ENCODE measurements around the gene AGMAT.

The AGMAT gene, protein sequence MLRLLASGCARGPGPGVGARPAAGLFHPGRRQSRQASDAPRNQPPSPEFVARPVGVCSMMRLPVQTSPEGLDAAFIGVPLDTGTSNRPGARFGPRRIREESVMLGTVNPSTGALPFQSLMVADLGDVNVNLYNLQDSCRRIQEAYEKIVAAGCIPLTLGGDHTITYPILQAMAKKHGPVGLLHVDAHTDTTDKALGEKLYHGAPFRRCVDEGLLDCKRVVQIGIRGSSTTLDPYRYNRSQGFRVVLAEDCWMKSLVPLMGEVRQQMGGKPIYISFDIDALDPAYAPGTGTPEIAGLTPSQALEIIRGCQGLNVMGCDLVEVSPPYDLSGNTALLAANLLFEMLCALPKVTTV
- 4.9 to 13.0 (median 7.4) reads per million in 3 donors for total RNA-seq

DNA sequence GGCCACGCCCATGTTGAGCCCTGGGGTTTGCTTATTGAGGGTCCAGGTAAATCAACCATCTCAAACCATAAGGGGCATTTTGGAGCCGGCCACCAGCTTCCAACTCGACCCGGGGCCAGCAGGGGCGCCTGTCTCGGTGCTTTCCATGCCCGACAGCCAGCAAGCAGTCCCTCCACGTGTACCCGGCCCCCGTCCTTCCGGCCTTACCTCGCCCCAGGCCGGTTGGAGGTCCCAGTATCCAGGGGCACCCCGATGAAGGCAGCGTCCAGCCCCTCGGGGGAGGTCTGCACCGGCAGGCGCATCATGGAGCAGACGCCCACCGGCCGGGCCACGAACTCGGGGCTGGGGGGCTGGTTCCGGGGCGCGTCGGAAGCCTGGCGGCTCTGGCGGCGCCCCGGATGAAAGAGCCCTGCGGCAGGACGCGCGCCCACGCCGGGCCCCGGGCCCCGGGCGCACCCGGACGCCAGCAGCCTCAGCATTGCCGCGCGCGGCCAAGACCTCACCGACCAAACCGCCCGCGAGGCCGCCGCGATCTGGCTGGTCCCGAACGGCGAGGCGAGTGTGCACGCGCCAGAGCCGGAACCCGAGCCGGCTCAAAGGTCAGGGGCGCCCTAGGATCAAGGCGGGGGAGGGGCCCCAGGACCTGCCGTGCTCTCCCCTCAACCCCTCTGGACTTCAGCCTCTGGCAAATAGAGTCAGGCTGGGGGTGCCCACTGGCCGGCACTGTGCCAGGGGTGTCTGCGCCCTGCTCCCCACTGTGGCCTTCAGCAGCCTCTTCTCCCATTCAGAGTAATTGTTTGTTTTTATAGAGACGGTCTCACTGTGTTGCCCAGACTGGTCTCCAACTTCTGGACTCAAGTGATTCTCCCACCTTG is at the start of gene AGMAT:
TSS of gene AGMAT (minus strand) at position 563 of the 875 bp plus-strand sequence. CDS start at position 479, 84 bp downstream.
- H3K27ac ChIP-seq (ENCODE audit: insufficient read depth, low read length, poor library complexity, severe bottlenecking): peak within 1 kb of the TSS; percentile 53
- peak within 1 kb of the TSS; percentile 71 for H3K4me3 ChIP-seq (ENCODE audit: insufficient read depth, low read depth, low read length, poor library complexity, severe bottlenecking)
- H3K4me1 ChIP-seq (ENCODE audit: control insufficient read depth, insufficient read depth, low read length, poor library complexity, severe bottlenecking): peaks cover 15% of the 10 kb centered on the region
- peak; percentile 7 to 16 (median 11) for DNase-seq
- H3K27me3 ChIP-seq (replicated peaks; ENCODE audit: control insufficient read depth, insufficient read depth, low read length, poor library complexity, severe bottlenecking): no peaks in the 10 kb centered on the region
- no peaks in the 10 kb centered on the region for H3K9me3 ChIP-seq (ENCODE audit: control insufficient read depth, low read length)
- H3K36me3 ChIP-seq (ENCODE audit: control insufficient read depth, insufficient read depth, low read length): peaks cover 3% of the 10 kb centered on the region

DNA sequence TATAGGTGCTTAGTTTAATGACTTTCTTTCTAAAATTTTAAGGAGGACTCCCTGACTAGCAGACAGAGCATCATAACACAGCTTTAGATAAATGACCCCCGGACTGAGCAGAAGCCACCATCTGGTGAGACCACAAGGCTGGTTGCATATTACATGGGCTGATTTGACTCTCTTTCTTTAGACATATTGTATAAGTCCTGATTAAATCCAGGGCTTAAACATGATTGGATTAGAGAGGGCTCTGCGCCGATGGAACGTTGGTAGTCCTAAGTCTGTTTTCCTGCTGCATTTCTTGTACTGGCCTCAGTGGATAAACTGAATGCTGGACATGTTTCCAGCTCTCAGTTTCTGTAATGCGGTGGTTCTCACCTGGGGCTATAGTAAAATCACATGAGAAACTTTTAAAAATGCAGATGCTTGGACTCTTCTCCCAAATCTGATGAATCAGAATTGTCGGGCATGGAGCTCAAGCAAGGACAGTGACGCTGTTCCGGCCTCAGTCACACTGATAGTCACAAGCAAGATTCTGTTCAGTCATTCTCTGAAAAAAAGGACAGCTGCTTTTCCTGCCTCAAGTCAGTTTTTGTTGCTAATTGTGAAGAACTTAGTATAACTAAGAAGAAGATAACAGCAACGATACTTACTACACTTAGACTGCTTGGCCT is 49.0 kb upstream of the AGMAT start:
- Histone ChIP-seq H3K9me3 (ENCODE audit: control insufficient read depth, low read length) (no peaks in the 10 kb centered on the region), H3K36me3 (ENCODE audit: control insufficient read depth, insufficient read depth, low read length) (peaks cover 61% of the 10 kb centered on the region)
- no peak for DNase-seq

DNA sequence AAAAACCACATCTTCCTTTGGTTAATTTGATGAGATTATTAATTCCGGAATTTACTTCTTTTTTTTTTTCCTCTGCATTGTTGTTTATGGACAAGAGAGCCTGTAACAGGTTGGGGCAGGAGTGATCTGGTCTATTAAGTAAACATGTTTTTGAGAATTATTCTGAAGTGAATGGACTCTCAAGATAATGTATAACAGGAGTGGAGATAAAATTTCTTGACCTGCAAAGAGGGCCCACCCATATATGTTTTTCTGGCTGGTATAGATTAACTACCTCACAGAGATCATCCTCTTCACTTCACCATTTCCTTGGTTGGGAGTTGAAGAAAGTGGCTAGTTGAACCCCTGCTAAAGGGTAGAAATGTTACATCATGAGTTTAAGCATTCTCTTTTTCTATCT is 43.2 kb upstream of the AGMAT start:
- H3K4me3 ChIP-seq (ENCODE audit: insufficient read depth, low read depth, low read length, poor library complexity, severe bottlenecking): no peak overlapping the region
- peaks cover 2% of the 10 kb centered on the region for H3K4me1 ChIP-seq (ENCODE audit: control insufficient read depth, insufficient read depth, low read length, poor library complexity, severe bottlenecking)
- peaks cover 35% of the 10 kb centered on the region for H3K36me3 ChIP-seq (ENCODE audit: control insufficient read depth, insufficient read depth, low read length)
- H3K27ac ChIP-seq (ENCODE audit: insufficient read depth, low read length, poor library complexity, severe bottlenecking): no peak overlapping the region
- no peaks in the 10 kb centered on the region for H3K9me3 ChIP-seq (ENCODE audit: control insufficient read depth, low read length)
- DNase-seq: no peak
- H3K27me3 ChIP-seq (replicated peaks; ENCODE audit: control insufficient read depth, insufficient read depth, low read length, poor library complexity, severe bottlenecking): no peaks in the 10 kb centered on the region

More for the DNA sequence above, 49.0 kb upstream of the AGMAT start:
- Histone ChIP-seq H3K4me1 (ENCODE audit: control insufficient read depth, insufficient read depth, low read length, poor library complexity, severe bottlenecking) (no peaks in the 10 kb centered on the region), H3K27ac (ENCODE audit: insufficient read depth, low read length, poor library complexity, severe bottlenecking) (no peak overlapping the region), H3K27me3 (replicated peaks; ENCODE audit: control insufficient read depth, insufficient read depth, low read length, poor library complexity, severe bottlenecking) (no peaks in the 10 kb centered on the region), H3K4me3 (ENCODE audit: insufficient read depth, low read depth, low read length, poor library complexity, severe bottlenecking) (no peak overlapping the region)

DNA sequence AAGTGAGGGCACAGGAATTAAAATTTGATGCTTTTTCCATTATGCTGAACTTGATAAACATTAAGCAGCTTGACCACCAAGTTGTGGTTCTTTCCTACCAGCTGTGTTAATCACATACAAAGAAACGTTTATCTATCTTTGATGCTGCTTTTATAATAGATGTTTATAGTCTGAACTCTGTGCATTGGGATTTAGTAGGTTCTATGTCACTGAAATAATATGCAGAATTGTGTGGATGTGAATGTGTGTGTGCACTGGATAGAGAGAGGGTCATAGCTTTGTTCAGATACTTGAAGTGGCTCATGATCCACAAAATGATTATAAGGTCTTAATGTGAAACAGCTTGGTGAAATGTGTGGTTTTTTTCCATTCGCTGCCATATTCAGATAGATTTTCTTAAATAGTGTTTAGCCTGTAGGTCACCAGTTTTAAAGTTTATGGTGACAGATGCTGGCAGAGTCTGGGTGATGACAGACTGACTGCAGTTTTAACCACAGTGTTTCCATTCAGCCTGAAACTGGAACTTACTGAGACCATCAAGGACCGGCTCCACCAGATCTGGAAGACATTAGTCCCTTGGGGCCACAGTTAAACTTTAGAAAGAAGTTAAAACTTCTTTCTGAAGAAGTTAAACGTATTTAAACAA is 42.6 kb upstream of the AGMAT start:
- H3K36me3 ChIP-seq (ENCODE audit: control insufficient read depth, insufficient read depth, low read length): peaks cover 33% of the 10 kb centered on the region
- H3K9me3 ChIP-seq (ENCODE audit: control insufficient read depth, low read length): no peaks in the 10 kb centered on the region
- peaks cover 2% of the 10 kb centered on the region for H3K4me1 ChIP-seq (ENCODE audit: control insufficient read depth, insufficient read depth, low read length, poor library complexity, severe bottlenecking)
- H3K27me3 ChIP-seq (replicated peaks; ENCODE audit: control insufficient read depth, insufficient read depth, low read length, poor library complexity, severe bottlenecking): no peaks in the 10 kb centered on the region
- DNase-seq: no peak
- no peak overlapping the region for H3K4me3 ChIP-seq (ENCODE audit: insufficient read depth, low read depth, low read length, poor library complexity, severe bottlenecking)
- H3K27ac ChIP-seq (ENCODE audit: insufficient read depth, low read length, poor library complexity, severe bottlenecking): no peak overlapping the region

DNA sequence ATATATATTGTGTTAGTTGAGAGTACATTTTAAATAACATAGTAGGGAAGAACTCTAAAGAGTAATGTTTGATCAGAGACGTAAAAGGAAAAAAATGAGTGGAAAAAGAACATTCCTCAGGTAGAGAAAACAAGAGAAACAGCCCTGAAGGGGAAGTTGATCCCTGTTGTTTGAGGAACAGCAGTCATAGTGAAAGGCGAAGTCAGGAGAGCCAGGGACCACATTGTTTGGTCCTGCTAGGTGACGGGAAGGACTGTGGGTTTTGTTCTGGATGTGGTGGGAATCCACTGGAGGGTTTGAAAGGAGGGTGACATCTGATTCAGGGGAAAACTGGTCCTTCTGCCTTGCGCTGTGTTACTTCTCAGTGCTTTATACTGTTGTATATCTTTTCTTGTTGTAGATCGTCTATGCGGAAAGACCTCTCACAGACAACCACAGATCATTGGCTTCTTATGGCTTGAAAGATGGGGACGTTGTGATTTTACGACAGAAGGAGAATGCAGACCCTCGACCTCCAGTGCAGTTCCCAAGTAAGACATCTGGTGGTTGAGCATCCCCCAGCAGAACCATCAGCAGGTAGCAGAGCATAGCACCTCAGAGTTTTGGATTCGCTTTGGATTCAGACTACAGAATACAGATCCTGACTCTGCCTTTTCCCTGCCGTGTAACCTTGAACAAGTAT is 41.6 kb upstream of the AGMAT start:
- no peak for DNase-seq
- Histone ChIP-seq H3K4me3 (ENCODE audit: insufficient read depth, low read depth, low read length, poor library complexity, severe bottlenecking) (no peak overlapping the region), H3K36me3 (ENCODE audit: control insufficient read depth, insufficient read depth, low read length) (peaks cover 28% of the 10 kb centered on the region), H3K27ac (ENCODE audit: insufficient read depth, low read length, poor library complexity, severe bottlenecking) (no peak overlapping the region), H3K4me1 (ENCODE audit: control insufficient read depth, insufficient read depth, low read length, poor library complexity, severe bottlenecking) (peaks cover 2% of the 10 kb centered on the region), H3K27me3 (replicated peaks; ENCODE audit: control insufficient read depth, insufficient read depth, low read length, poor library complexity, severe bottlenecking) (no peaks in the 10 kb centered on the region), H3K9me3 (ENCODE audit: control insufficient read depth, low read length) (no peaks in the 10 kb centered on the region)

DNA sequence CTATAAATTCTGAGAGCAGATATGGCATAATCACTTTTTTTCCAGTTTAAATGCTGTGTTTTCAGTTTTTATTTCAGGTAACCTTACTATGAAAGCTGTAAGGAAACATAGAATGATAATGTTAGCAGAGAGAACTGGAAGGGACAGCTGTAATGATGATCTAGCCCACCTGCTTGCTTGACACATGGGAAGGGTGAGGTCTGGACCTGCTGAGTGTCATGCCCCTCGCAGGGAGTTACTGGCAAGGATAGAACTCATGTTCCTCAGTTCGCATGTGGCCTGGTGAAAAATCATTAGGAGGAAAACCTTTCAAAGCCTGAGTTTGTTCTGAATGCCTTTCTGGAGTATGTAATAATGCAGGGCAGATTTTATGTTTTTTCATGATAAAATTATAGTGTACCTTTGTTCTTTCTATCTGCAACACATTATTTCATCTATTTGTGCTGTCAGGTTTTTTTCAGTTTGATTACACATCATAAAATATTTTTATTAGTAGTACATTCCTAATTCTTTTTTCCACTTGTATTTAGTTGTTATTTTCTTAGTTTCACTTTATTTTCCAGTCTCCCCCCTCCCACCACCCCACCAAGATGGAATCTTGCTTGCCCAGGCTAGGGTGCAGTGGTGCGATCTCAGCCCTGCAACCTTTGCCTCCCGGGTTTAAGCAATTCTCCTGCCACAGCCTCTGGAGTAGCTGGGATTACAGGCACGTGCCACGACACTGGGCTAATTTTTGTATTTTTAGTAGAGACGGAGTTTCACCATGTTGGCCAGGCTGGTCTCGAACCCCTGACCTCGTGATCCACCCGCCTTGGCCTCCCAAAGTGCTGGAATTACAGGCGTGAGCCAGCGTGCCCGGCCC is 40.4 kb upstream of the AGMAT start:
- Histone ChIP-seq H3K27me3 (replicated peaks; ENCODE audit: control insufficient read depth, insufficient read depth, low read length, poor library complexity, severe bottlenecking) (no peaks in the 10 kb centered on the region), H3K4me3 (ENCODE audit: insufficient read depth, low read depth, low read length, poor library complexity, severe bottlenecking) (no peak overlapping the region), H3K4me1 (ENCODE audit: control insufficient read depth, insufficient read depth, low read length, poor library complexity, severe bottlenecking) (peaks cover 2% of the 10 kb centered on the region), H3K27ac (ENCODE audit: insufficient read depth, low read length, poor library complexity, severe bottlenecking) (no peak overlapping the region), H3K9me3 (ENCODE audit: control insufficient read depth, low read length) (no peaks in the 10 kb centered on the region), H3K36me3 (ENCODE audit: control insufficient read depth, insufficient read depth, low read length) (peaks cover 27% of the 10 kb centered on the region)
- DNase-seq: no peak

DNA sequence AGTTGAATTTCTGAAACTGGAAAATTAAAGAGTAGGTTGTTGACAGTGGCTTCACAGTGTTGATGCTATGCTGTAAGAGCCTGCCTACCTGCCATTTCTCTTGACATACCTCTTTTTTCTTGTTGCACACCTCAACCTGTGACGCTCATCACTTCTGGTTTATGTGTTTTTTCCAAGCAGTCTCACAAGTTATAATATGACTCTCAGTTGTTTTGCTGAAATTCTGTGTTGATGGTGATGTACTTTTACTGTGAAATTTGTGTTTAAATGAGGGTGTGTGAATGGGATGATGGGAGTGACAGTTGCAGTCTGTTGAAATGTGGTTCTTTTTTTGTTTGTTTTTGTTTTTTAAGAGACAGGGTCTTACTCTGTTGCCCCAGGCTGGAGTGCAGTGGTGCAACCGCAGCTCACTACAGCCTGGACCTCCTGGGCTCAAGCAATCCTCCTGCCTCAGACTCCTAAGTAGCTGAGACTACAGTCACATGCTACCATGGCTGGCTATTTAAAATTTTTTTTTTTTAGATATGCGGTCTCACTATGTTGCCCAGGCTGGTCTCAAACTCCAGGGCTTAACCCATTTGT is 39.4 kb upstream of the AGMAT start:
- H3K27ac ChIP-seq (ENCODE audit: insufficient read depth, low read length, poor library complexity, severe bottlenecking): no peak overlapping the region
- no peak for DNase-seq
- peaks cover 6% of the 10 kb centered on the region for H3K4me1 ChIP-seq (ENCODE audit: control insufficient read depth, insufficient read depth, low read length, poor library complexity, severe bottlenecking)
- H3K4me3 ChIP-seq (ENCODE audit: insufficient read depth, low read depth, low read length, poor library complexity, severe bottlenecking): no peak overlapping the region
- no peaks in the 10 kb centered on the region for H3K27me3 ChIP-seq (replicated peaks; ENCODE audit: control insufficient read depth, insufficient read depth, low read length, poor library complexity, severe bottlenecking)
- H3K36me3 ChIP-seq (ENCODE audit: control insufficient read depth, insufficient read depth, low read length): peaks cover 27% of the 10 kb centered on the region
- H3K9me3 ChIP-seq (ENCODE audit: control insufficient read depth, low read length): no peaks in the 10 kb centered on the region

DNA sequence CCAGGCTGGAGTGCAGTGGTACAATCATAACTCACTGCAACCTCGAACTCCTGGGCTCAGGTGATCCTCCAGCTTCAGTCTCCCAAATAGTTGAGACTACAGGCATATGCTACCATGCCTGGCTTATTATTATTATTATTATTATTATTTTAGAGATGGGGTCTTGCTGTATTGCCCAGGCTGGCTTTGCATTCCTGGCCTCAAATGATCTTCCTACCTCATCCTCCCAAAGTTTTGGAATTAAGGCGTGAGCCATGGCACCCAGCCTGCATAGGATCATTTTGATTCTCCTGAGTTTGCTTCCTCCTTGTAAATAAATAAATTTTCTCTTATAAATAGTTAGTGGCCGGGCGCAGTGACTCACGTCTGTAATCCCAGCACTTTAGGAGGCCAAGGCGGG is 38.6 kb upstream of the AGMAT start:
- DNase-seq: no peak
- Histone ChIP-seq H3K36me3 (ENCODE audit: control insufficient read depth, insufficient read depth, low read length) (peaks cover 22% of the 10 kb centered on the region), H3K27ac (ENCODE audit: insufficient read depth, low read length, poor library complexity, severe bottlenecking) (no peak overlapping the region), H3K4me3 (ENCODE audit: insufficient read depth, low read depth, low read length, poor library complexity, severe bottlenecking) (no peak overlapping the region), H3K27me3 (replicated peaks; ENCODE audit: control insufficient read depth, insufficient read depth, low read length, poor library complexity, severe bottlenecking) (no peaks in the 10 kb centered on the region), H3K9me3 (ENCODE audit: control insufficient read depth, low read length) (no peaks in the 10 kb centered on the region), H3K4me1 (ENCODE audit: control insufficient read depth, insufficient read depth, low read length, poor library complexity, severe bottlenecking) (peaks cover 14% of the 10 kb centered on the region)
